Gastrocnemius medialis (tissue), 4 donors: ENCODE data around the gene KHDC1L. TPM values are rescaled to one million over a fixed set of nuclear protein-coding genes. Genes with fewer than 3 reads are reported as not detected.
"Not testable (repeated sequence)": the region's sequence is repeated elsewhere in the genome, so short reads cannot be mapped to it uniquely, and the experiment has no call there.

Experiments used
- ATAC-seq, 2 donors: fragments of 150-250 bp; one replicate each; pipeline ENCODE4 v1.9.1; 2016
- DNase-seq, 2 donors: peaks; one replicate each; pipeline ENCODE4 v3.0.0-alpha.2; 2019
- H3K27ac ChIP-seq, 4 donors: fragments of 200-600 bp; sonication (generic); 1 replicate in 1 of 4; 2 replicates in 3 of 4; pipeline ENCODE4 v1.5.1; 2016 to 2018; ENCODE audit warnings: mild to moderate bottlenecking in 2 of 4, moderate library complexity in 1 of 4
- H3K27me3 ChIP-seq, 3 donors: fragments of 200-600 bp; sonication (generic) in 2 of 3; 1 replicate in 1 of 3; 2 replicates in 2 of 3; pipeline versions ENCODE4 v1.5.1 to v1.6.0; 2016 to 2019; ENCODE audit warnings: mild to moderate bottlenecking in 1 of 3, moderate library complexity in 1 of 3
- H3K36me3 ChIP-seq, 2 donors: fragments of 200-600 bp; sonication (generic) in 1 of 2; one replicate each; pipeline ENCODE4 v1.5.1; 2017 to 2018
- H3K4me1 ChIP-seq, 2 donors: fragments of 200-600 bp; sonication (generic) in 1 of 2; one replicate each; pipeline ENCODE4 v1.5.1; 2016 to 2017; ENCODE audit warnings: mild to moderate bottlenecking in 2 of 2
- H3K4me3 ChIP-seq, 4 donors: fragments of 200-600 bp; sonication (generic) in 3 of 4; 1 replicate in 1 of 4; 2 replicates in 3 of 4; pipeline ENCODE4 v1.5.1; 2016 to 2019; ENCODE audit warnings: mild to moderate bottlenecking in 2 of 4
- H3K9me3 ChIP-seq, 3 donors: fragments of 200-600 bp; sonication (generic) in 2 of 3; 1 replicate in 1 of 3; 2 replicates in 2 of 3; pipeline ENCODE4 v1.5.1; 2016 to 2019
- POLR2A ChIP-seq, 2 donors: fragments of 450-650 bp; IDR thresholded peaks; one replicate each; pipeline ENCODE4 v1.6.1; 2017; ENCODE audit warnings: antibody characterized with exemption in 2 of 2, mild to moderate bottlenecking in 2 of 2, moderate library complexity in 2 of 2
- in situ Hi-C, 4 donors: fragments of 200-750 bp; cut with MboI; loops; one replicate each; pipeline versions ENCODE4 v1.15.0 to v1.8.0; 2017; ENCODE audit warnings: low sequenced_read_pairs in 4 of 4
- intact Hi-C: fragments of 100-400 bp; cut with DNase I; formaldehyde crosslinking; loops from one replicate; pipeline ENCODE4 v1.15.1; 2023; ENCODE audit warnings: low total_unique reads
- total RNA-seq, 4 donors: library from RNA; depleted of rRNA; stranded (reverse); fragments of >200 nt; gene quantifications; one replicate each; pipeline versions ENCODE4 v1.1.0 to v1.2.3, GENCODE V29; 2016
- TF ChIP-seq, protein P1 (sequence below), 5 experiments: fragments of 450-650 bp in 3 of 5; fragments of 200-600 bp in 2 of 5; sonication (generic) in 2 of 5; IDR thresholded peaks in 4 of 5; conservative IDR thresholded peaks in 1 of 5; 1 replicate in 4 of 5; 2 replicates in 1 of 5; pipeline ENCODE4 v1.5.1; 2016 to 2019; ENCODE audit warnings: antibody characterized with exemption in 5 of 5, mild to moderate bottlenecking in 3 of 5, moderate library complexity in 3 of 5

The KHDC1L gene
- total RNA-seq, 4 donors from 2014 or later = not detected

DNA sequence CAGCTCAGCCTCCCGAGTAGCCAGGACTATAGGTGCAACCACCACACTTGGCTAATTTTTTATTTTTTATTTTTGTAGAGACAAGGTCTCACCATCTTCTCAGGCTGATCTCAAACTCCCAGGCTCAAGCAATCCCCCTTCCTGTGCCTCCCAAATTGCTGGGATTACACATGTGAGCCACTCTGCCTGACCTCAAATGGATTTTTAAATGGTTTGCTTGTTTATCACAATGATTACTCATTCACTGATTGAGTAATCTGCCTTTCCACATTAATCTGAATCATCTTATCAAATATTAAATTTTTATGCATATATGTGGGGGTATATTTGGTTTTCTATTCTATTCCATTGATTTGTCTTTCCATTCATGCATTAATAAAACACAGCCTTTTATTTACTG is 9.4 kb upstream of the KHDC1L start:
- H3K4me1 ChIP-seq = peaks cover 0 to 4% of the 10 kb centered on the region in 2 donors
- DNase-seq (no peak), ATAC-seq (no peak)
- no peak for TF ChIP-seq POLR2A (IDR thresholded peaks at IDR 0.05)
- TF ChIP-seq, protein P1, sequence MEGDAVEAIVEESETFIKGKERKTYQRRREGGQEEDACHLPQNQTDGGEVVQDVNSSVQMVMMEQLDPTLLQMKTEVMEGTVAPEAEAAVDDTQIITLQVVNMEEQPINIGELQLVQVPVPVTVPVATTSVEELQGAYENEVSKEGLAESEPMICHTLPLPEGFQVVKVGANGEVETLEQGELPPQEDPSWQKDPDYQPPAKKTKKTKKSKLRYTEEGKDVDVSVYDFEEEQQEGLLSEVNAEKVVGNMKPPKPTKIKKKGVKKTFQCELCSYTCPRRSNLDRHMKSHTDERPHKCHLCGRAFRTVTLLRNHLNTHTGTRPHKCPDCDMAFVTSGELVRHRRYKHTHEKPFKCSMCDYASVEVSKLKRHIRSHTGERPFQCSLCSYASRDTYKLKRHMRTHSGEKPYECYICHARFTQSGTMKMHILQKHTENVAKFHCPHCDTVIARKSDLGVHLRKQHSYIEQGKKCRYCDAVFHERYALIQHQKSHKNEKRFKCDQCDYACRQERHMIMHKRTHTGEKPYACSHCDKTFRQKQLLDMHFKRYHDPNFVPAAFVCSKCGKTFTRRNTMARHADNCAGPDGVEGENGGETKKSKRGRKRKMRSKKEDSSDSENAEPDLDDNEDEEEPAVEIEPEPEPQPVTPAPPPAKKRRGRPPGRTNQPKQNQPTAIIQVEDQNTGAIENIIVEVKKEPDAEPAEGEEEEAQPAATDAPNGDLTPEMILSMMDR (IDR thresholded peaks at IDR 0.05 in 4 of 5, conservative IDR thresholded peaks at IDR 0.05 in 1 of 5) = no peak
- H3K36me3 ChIP-seq = no peaks in the 10 kb centered on the region
- in situ Hi-C loops = no loop called here
- no peak overlapping the region for H3K4me3 ChIP-seq
- no peaks in the 10 kb centered on the region for H3K27me3 ChIP-seq
- intact Hi-C loops = no loop called here
- no peaks in the 10 kb centered on the region for H3K9me3 ChIP-seq
- H3K27ac ChIP-seq = no peak overlapping the region

DNA sequence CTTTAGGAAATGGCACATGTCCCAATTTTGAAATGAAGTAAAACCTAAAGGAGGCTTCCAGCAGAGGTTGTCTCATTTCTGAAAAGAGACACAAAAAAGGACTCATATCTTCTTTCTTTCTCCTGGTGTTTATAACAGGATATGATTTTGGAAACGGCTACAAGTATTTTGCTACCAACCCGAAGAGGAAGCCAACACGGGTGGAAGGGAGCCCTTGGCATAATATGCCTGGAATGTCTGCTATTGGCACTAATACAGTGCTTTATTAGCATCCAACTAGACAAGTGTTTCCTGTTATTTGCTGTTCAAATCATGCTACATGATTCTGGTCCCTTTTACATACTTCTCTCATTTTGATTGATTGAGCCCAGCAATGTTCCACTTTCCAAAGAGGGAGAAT is 8.7 kb upstream of the KHDC1L start:
- H3K4me3 ChIP-seq, H3K27ac ChIP-seq, intact Hi-C loops, DNase-seq, H3K9me3 ChIP-seq, H3K36me3 ChIP-seq, ATAC-seq, H3K27me3 ChIP-seq, H3K4me1 ChIP-seq, in situ Hi-C loops: not testable (repeated sequence)

DNA sequence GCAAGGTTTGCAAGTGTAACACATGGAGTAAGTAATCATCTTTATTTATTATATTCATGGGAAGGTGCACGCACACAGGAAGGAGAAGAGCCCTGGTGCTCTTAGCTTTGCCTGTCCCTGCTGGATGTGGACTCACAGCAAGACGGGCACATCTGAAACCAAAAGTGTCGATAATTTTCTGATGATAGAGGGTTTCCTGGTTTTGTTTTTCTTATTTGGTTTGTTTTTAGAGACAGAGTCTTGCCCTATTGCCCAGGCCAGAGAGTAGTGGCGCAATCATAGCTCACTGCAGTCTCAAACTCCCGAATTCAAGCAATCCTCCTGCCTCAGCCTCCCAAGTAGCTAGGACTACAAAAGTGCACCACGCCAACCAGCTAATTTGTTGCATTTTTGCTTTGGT is 7.8 kb upstream of the KHDC1L start:
- in situ Hi-C loops (no loop called here), intact Hi-C loops (no loop called here)
- no peak overlapping the region for H3K27ac ChIP-seq
- H3K27me3 ChIP-seq = no peaks in the 10 kb centered on the region
- H3K4me3 ChIP-seq = no peak overlapping the region
- no peaks in the 10 kb centered on the region for H3K9me3 ChIP-seq
- no peak for DNase-seq
- no peaks in the 10 kb centered on the region for H3K36me3 ChIP-seq
- no peak for ATAC-seq
- peaks cover 0 to 4% of the 10 kb centered on the region in 2 donors for H3K4me1 ChIP-seq
- TF ChIP-seq, protein P1 (IDR thresholded peaks at IDR 0.05 in 4 of 5, conservative IDR thresholded peaks at IDR 0.05 in 1 of 5) = no peak
- TF ChIP-seq POLR2A (IDR thresholded peaks at IDR 0.05) = no peak

DNA sequence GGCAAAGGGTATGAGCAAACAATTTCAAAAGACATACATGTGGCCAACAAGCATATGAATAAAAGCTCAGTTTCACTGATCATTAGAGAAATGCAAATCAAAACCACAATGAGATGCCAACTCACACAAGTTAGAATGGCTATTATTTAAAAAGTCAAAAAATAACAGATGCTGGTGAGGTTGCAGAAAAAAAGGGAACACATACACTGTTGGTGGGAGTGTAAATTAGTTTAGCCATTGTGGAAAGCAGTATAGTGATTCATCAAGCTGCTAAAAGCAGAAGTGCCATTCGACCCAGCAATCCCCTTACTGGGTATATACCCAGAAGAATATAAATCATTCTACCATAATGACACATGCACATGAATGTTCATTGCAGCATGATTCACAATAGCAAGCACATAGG is 6.7 kb upstream of the KHDC1L start:
- Histone ChIP-seq H3K36me3 (no peaks in the 10 kb centered on the region), H3K4me3 (no peak overlapping the region), H3K9me3 (no peaks in the 10 kb centered on the region), H3K27ac (no peak overlapping the region), H3K27me3 (no peaks in the 10 kb centered on the region), H3K4me1 (peaks cover 0 to 4% of the 10 kb centered on the region in 2 donors)
- intact Hi-C loops = no loop called here
- no peak for DNase-seq
- ATAC-seq = no peak
- TF ChIP-seq, protein P1 (IDR thresholded peaks at IDR 0.05 in 4 of 5, conservative IDR thresholded peaks at IDR 0.05 in 1 of 5) = no peak
- no peak for TF ChIP-seq POLR2A (IDR thresholded peaks at IDR 0.05)
- in situ Hi-C loops = no loop called here

GRCh38 chr6:73227606-73228255 is 2.4 kb upstream of the KHDC1L start:
- Histone ChIP-seq H3K4me1 (no peaks in the 10 kb centered on the region), H3K27ac (no peak overlapping the region), H3K36me3 (no peaks in the 10 kb centered on the region), H3K27me3 (no peaks in the 10 kb centered on the region), H3K4me3 (no peak overlapping the region), H3K9me3 (no peaks in the 10 kb centered on the region)
- in situ Hi-C loops = no loop called here
- ATAC-seq (no peak), DNase-seq (no peak)
- intact Hi-C loops = no loop called here
- no peak for TF ChIP-seq POLR2A (IDR thresholded peaks at IDR 0.05)
- TF ChIP-seq, protein P1 (IDR thresholded peaks at IDR 0.05 in 4 of 5, conservative IDR thresholded peaks at IDR 0.05 in 1 of 5) = no peak
